Body of pancreas (tissue), 4 donors: ENCODE measurements around the gene GH2. TPM values are rescaled to one million over a fixed set of nuclear protein-coding genes. Genes with fewer than 3 reads are reported as not detected.

Experiments used
- ATAC-seq: fragments of 150-250 bp; one replicate; pipeline ENCODE4 v1.9.1; 2016
- DNase-seq, 4 donors: peaks; one replicate each; pipeline ENCODE4 v3.0.0-alpha.2; 2019
- H3K27ac ChIP-seq, 4 donors: fragments of 200-600 bp; sonication (generic); 1 replicate in 3 of 4; 2 replicates in 1 of 4; pipeline versions ENCODE4 v1.5.1 to v1.6.1; 2016 to 2019; ENCODE audit warnings: mild to moderate bottlenecking in 1 of 4, mixed read lengths in 1 of 4, moderate library complexity in 1 of 4
- H3K27me3 ChIP-seq, 2 donors: fragments of 200-600 bp; sonication (generic); one replicate each; pipeline ENCODE4 v1.6.0; 2016; ENCODE audit warnings: mild to moderate bottlenecking in 1 of 2
- H3K36me3 ChIP-seq, 2 donors: fragments of 200-600 bp; sonication (generic); replicated peaks in 1 of 2; 2 replicates each; pipeline ENCODE4 v1.5.1; 2016; ENCODE audit warnings: low read depth in 2 of 2; ENCODE audit not compliant: insufficient read depth in 1 of 2
- H3K4me1 ChIP-seq: fragments of 200-600 bp; sonication (generic); one replicate; pipeline ENCODE4 v1.6.0; 2016
- H3K4me3 ChIP-seq, 2 donors: fragments of 200-600 bp; sonication (generic); 1 replicate in 1 of 2; 2 replicates in 1 of 2; pipeline ENCODE4 v1.5.1; 2016 to 2019
- H3K9me3 ChIP-seq, 3 donors: fragments of 200-600 bp; sonication (generic); 1 replicate in 2 of 3; 2 replicates in 1 of 3; pipeline ENCODE4 v1.5.1; 2016
- POLR2A ChIP-seq, 3 donors: fragments of 450-650 bp; IDR thresholded peaks; one replicate each; pipeline ENCODE4 v1.6.1; 2016; ENCODE audit warnings: antibody characterized with exemption in 3 of 3, mild to moderate bottlenecking in 2 of 3
- WGBS, 2 donors: methylation state at CpG; one replicate each; pipeline ENCODE4 v1.1.5; 2017; 5-methylcytosine and 5-hydroxymethylcytosine counted together
- intact Hi-C: fragments of 100-400 bp; cut with DNase I; formaldehyde crosslinking; loops from one replicate; pipeline ENCODE4 v1.15.1; 2023
- total RNA-seq, 2 donors: library from RNA; depleted of rRNA; stranded (reverse); fragments of >200 nt; gene quantifications; one replicate each; pipeline ENCODE4 v1.1.0, GENCODE V29; 2016
- TF ChIP-seq, protein P1 (sequence below), 7 experiments: fragments of 450-650 bp in 4 of 7; fragments of 200-600 bp in 3 of 7; sonication (generic) in 3 of 7; IDR thresholded peaks; one replicate each; pipeline ENCODE4 v1.5.1; 2016 to 2019; ENCODE audit warnings: antibody characterized with exemption in 7 of 7

Gene GH2
- not detected for total RNA-seq

DNA sequence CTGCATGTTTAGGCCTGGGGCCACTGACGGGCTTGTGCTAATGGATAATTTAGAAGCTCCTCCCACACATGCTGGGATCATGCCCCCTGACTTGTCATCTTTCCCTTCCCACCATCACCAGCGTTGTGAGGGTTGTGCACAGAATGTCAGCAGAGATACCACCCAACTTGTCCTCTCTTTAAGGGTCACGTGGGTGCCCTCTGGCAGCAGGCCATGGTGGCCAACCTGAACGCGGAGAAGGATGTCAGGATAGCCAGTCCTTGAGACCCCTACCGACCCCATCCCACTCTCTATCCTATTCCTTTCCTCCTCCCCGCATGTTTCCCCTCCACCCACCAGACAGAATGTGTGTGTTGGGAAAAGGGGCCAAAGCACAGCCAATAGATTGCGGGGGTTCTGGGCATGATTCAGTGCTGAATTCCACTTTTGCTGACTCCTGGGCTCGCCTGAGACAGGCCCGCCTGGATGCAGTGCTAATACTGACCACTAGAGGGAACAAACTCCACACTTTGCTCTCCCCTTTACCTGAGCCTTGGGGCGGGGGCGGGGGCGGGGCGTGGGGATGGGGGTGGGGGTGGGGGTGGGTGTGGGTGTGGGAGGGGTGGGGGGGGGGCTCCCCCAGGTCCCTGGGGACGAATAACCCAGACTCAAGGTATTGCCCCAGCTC lies at the start of gene GH2:
TSS of gene GH2 (minus strand) at position 10 of the 667 bp plus-strand sequence. CDS start 143 bp downstream, outside the sequence.
- TF ChIP-seq, protein P1, sequence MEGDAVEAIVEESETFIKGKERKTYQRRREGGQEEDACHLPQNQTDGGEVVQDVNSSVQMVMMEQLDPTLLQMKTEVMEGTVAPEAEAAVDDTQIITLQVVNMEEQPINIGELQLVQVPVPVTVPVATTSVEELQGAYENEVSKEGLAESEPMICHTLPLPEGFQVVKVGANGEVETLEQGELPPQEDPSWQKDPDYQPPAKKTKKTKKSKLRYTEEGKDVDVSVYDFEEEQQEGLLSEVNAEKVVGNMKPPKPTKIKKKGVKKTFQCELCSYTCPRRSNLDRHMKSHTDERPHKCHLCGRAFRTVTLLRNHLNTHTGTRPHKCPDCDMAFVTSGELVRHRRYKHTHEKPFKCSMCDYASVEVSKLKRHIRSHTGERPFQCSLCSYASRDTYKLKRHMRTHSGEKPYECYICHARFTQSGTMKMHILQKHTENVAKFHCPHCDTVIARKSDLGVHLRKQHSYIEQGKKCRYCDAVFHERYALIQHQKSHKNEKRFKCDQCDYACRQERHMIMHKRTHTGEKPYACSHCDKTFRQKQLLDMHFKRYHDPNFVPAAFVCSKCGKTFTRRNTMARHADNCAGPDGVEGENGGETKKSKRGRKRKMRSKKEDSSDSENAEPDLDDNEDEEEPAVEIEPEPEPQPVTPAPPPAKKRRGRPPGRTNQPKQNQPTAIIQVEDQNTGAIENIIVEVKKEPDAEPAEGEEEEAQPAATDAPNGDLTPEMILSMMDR (IDR thresholded peaks at IDR 0.05): peak; percentile 35 to 62 (median 47)
- TF ChIP-seq POLR2A (IDR thresholded peaks at IDR 0.05): no peak
- Histone ChIP-seq H3K4me3 (no peak within 1 kb of the TSS), H3K4me1 (no peaks in the 10 kb centered on the region), H3K9me3 (no peaks in the 10 kb centered on the region), H3K27me3 (no peaks in the 10 kb centered on the region), H3K27ac (no peak within 1 kb of the TSS), H3K36me3 (no peaks in the 10 kb centered on the region)
- WGBS, 2 donors: 26 to 40% methylated on average over 10 to 15 of the region's 15 CpGs
- ATAC-seq (peak; percentile 80), DNase-seq (peak; percentile 57 to 69 (median 61))
- intact Hi-C loops: no loop called here

DNA sequence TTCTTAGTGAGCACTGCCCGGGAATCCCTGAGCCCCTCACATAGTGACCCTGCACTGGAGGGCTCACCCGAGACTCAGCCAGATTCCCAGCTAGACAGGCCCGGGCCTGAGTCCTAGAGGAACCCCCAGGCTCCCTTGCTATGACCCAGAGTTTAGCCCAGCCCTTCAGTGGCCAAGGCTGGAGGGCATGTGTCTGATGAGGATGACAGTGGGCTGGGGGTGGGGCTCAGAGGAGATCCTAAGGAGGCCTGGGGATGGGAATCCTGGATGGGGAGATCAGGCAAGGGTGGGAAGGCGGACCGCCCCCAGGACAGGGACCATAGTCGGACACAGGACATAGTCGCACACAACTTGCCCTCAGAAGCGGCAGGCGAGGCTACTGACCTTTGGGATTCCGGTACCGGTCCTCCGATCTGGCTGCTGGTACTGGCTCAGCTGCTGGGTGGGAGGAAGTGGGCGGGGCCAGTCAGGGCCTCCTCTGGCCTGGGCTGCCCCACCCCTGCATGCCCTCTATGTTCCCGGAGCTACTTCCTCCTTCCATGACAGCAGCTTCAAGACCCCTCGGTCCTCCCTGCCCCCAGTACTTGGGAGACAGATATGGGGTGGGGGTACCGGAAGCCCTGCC lies 49.3 kb upstream of the GH2 start:
- no peaks in the 10 kb centered on the region for H3K27me3 ChIP-seq
- H3K9me3 ChIP-seq: no peaks in the 10 kb centered on the region
- no peak overlapping the region for H3K27ac ChIP-seq
- no peaks in the 10 kb centered on the region for H3K4me1 ChIP-seq
- no peaks in the 10 kb centered on the region for H3K36me3 ChIP-seq
- intact Hi-C loops: no loop called here
- no peak overlapping the region for H3K4me3 ChIP-seq
- WGBS, 2 donors: 60 to 84% methylated on average over 9 to 16 of the region's 16 CpGs
- peak in 3 of 4 donors; percentile 37 to 56 (median 42) for DNase-seq
- ATAC-seq: peak; percentile 41
- no peak for TF ChIP-seq POLR2A (IDR thresholded peaks at IDR 0.05)
- TF ChIP-seq, protein P1 (IDR thresholded peaks at IDR 0.05): no peak

DNA sequence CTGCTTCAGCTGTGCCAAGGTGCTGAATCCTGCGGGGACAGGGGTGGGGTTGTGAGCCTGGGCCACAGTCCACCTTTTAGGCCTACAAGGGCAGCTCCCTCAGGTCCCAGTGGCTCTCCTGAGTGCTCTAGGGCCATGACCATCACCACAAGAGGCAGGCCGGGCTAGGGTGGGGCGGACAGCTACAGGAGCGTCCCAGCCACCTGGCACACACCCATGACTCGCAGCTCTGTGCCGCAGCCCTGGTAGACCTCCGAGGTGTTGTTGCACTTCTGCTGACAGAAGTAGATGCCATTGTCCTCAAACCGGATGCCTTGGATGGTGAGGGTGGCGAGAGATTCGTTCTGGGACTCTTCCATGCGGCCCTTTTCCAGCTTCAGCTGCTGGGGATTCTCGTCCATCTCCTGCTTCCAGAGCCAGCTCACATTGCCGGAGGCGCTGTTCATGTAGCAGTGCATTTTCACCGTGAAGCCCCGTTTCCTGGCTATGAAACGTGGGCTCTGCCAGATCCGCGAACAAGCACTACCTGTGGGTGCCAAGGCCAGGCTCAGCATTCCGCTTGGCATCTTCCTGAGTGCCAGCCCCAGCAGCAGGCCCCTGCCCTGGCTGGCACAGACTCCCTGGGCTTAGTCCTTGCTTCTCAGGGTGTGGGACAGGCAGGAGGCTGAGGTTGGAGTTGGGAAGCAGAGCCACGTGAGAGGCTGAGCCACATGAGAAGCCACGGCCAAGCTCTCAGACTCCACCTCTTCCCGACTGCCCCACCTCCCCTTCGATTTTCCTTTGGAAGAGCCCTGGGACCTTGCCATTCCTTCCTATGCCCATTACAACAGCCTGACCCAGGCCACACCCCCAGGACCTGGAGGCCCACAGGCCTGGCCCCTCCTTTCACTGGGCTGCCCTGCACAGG lies 48.4 kb upstream of the GH2 start:
- no peak overlapping the region for H3K4me3 ChIP-seq
- no peaks in the 10 kb centered on the region for H3K36me3 ChIP-seq
- H3K4me1 ChIP-seq: no peaks in the 10 kb centered on the region
- WGBS, 2 donors: 66 to 84% methylated on average over 10 to 23 of the region's 24 CpGs
- peak; percentile 25 for ATAC-seq
- intact Hi-C loops: loop anchor here (10.0 kb wide), 1 partner anchor 355 kb away; no protein-coding TSS in a partner anchor
- H3K27me3 ChIP-seq: no peaks in the 10 kb centered on the region
- H3K27ac ChIP-seq: no peak overlapping the region
- no peaks in the 10 kb centered on the region for H3K9me3 ChIP-seq
- DNase-seq: peak in 2 of 4 donors; percentile 10 to 22
- TF ChIP-seq, protein P1 (IDR thresholded peaks at IDR 0.05): no peak
- no peak for TF ChIP-seq POLR2A (IDR thresholded peaks at IDR 0.05)

DNA sequence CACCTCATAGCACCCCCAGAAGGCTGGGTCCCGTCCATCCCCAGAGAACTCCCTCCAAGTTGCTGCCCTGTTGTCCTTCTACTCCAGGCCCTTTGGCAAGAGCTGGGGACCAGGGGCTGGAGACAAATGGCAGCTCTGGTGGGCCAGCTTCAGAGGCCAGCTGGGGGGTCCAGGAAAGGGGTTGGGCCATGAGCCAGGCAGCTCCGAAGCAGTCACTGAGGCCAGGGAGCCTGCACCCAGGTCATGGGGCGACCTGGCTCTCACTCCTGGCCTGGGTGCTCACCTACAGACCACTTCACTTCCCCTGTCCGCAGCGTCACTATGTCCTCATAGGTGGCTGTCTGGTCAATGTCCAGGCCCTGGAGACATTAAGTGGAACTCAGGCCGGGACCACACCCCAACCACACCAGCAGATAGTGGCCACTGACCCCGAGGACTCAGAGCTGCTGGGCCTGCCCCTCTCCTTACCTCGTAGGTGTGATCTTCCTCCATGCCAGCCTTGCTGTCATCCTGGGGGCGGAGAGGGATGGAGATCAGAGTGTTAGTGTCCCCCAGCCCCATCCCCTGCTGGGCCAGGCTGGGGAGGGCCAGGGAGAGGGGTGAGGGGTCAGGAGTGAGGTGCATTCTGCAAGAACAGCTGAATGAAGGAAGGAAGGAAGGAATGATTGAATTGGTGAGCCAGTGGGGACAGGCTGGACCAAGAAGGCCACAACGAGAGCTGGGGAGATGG lies 47.4 kb upstream of the GH2 start:
- intact Hi-C loops: loop anchor here (10.0 kb wide), 1 partner anchor 356 kb away; no protein-coding TSS in a partner anchor
- ATAC-seq (no peak), DNase-seq (no peak)
- Histone ChIP-seq H3K4me3 (no peak overlapping the region), H3K9me3 (no peaks in the 10 kb centered on the region), H3K36me3 (no peaks in the 10 kb centered on the region), H3K27me3 (no peaks in the 10 kb centered on the region), H3K27ac (no peak overlapping the region), H3K4me1 (no peaks in the 10 kb centered on the region)
- TF ChIP-seq, protein P1 (IDR thresholded peaks at IDR 0.05): no peak
- TF ChIP-seq POLR2A (IDR thresholded peaks at IDR 0.05): no peak
- 79 to 100% methylated on average over 2 to 10 of the region's 10 CpGs for WGBS, 2 donors
